SK-N-SH treated with all-trans-retinoic acid at 6 μM for 48 hours (cell line): Measurements from ENCODE around the gene TBC1D16.

Experiments
- ARNTL ChIP-seq: fragments of 450-650 bp; formaldehyde crosslinking; IDR thresholded peaks from 2 replicates; pipeline ENCODE4 v1.5.0; 2020; ENCODE audit warnings: low read depth, mild to moderate bottlenecking, moderate library complexity, borderline replicate concordance
- CREB5 ChIP-seq: fragments of 250-450 bp; sonication (Bioruptor Pico); IDR thresholded peaks from 2 replicates; pipeline ENCODE4 v1.5.1; 2020; ENCODE audit warnings: low read depth, mild to moderate bottlenecking, moderate library complexity
- CSDC2 ChIP-seq: fragments of 250-450 bp; sonication (Bioruptor Pico); IDR thresholded peaks from 2 replicates; pipeline ENCODE4 v1.5.0; 2020; ENCODE audit warnings: mild to moderate bottlenecking, moderate library complexity
- CSRNP3 ChIP-seq: fragments of 250-450 bp; sonication (Bioruptor Pico); IDR thresholded peaks from 2 replicates; pipeline ENCODE4 v1.5.1; 2021; ENCODE audit warnings: mild to moderate bottlenecking, moderate library complexity
- ISL1 ChIP-seq: fragments of 250-450 bp; sonication (Bioruptor Pico); IDR thresholded peaks from 2 replicates; pipeline ENCODE4 v2.1.2; 2022; ENCODE audit warnings: mild to moderate bottlenecking, moderate library complexity
- OSR1 ChIP-seq: fragments of 250-450 bp; sonication (Bioruptor Pico); IDR thresholded peaks from 2 replicates; pipeline ENCODE4 v1.8.0; 2022; ENCODE audit warnings: moderate library complexity, mild to moderate bottlenecking, inconsistent platforms
- PATZ1 ChIP-seq: fragments of 250-450 bp; sonication (Bioruptor Pico); IDR thresholded peaks from 2 replicates; pipeline ENCODE4 v1.8.0; 2020; ENCODE audit warnings: mild to moderate bottlenecking, moderate library complexity, borderline replicate concordance
- PPARA ChIP-seq: fragments of 250-450 bp; sonication (Bioruptor Pico); IDR thresholded peaks from 2 replicates; pipeline ENCODE4 v1.5.0; 2020; ENCODE audit warnings: mild to moderate bottlenecking, borderline replicate concordance
- RARB ChIP-seq: fragments of 250-450 bp; sonication (Bioruptor Pico); IDR thresholded peaks from 2 replicates; pipeline ENCODE4 v1.8.0; 2021; ENCODE audit warnings: mild to moderate bottlenecking, moderate library complexity
- SNAI2 ChIP-seq: fragments of 250-450 bp; sonication (Bioruptor Pico); IDR thresholded peaks from 2 replicates; pipeline ENCODE4 v1.5.0; 2020; ENCODE audit warnings: mild to moderate bottlenecking, moderate library complexity
- TOX ChIP-seq: fragments of 250-450 bp; sonication (Bioruptor Pico); IDR thresholded peaks from 2 replicates; pipeline ENCODE4 v1.8.0; 2021; ENCODE audit warnings: mild to moderate bottlenecking, moderate library complexity, borderline replicate concordance
- ZFP3 ChIP-seq: fragments of 250-450 bp; sonication (Bioruptor Pico); IDR thresholded peaks from 2 replicates; pipeline ENCODE4 v1.5.0; 2020; ENCODE audit warnings: mild to moderate bottlenecking, moderate library complexity
- ZNF565 ChIP-seq: fragments of 450-650 bp; formaldehyde crosslinking; conservative IDR thresholded peaks from 2 replicates; pipeline ENCODE4 v1.5.0; 2020; ENCODE audit warnings: low read depth, mild to moderate bottlenecking, moderate library complexity
- ZNF8 ChIP-seq: fragments of 450-650 bp; formaldehyde crosslinking; IDR thresholded peaks from 2 replicates; pipeline ENCODE4 v1.5.0; 2020; ENCODE audit warnings: mild to moderate bottlenecking, moderate library complexity

- TF ChIP-seq PATZ1 (CRISPR knock-in tag) (no peak), ISL1 (CRISPR knock-in tag) (no peak), ARNTL (CRISPR knock-in tag) (no peak), ZNF565 (CRISPR knock-in tag) (no peak), ZNF8 (no peak), PPARA (CRISPR knock-in tag) (no peak), RARB (CRISPR knock-in tag) (no peak), OSR1 (no peak), CSRNP3 (CRISPR knock-in tag) (no peak), CSDC2 (CRISPR knock-in tag) (no peak), CREB5 (no peak), TOX (CRISPR knock-in tag) (no peak), ZFP3 (CRISPR knock-in tag) (no peak), SNAI2 (no peak)
Measured at GRCh38 chr17:80028030-80028429, 7.6 kb downstream of the TBC1D16 start.
